ENCODE measurements around the gene GPR137C.

GRCh38 chr14:52598568-52598967, 45.9 kb downstream of the GPR137C start:
- TF ChIP-seq, protein P1, sequence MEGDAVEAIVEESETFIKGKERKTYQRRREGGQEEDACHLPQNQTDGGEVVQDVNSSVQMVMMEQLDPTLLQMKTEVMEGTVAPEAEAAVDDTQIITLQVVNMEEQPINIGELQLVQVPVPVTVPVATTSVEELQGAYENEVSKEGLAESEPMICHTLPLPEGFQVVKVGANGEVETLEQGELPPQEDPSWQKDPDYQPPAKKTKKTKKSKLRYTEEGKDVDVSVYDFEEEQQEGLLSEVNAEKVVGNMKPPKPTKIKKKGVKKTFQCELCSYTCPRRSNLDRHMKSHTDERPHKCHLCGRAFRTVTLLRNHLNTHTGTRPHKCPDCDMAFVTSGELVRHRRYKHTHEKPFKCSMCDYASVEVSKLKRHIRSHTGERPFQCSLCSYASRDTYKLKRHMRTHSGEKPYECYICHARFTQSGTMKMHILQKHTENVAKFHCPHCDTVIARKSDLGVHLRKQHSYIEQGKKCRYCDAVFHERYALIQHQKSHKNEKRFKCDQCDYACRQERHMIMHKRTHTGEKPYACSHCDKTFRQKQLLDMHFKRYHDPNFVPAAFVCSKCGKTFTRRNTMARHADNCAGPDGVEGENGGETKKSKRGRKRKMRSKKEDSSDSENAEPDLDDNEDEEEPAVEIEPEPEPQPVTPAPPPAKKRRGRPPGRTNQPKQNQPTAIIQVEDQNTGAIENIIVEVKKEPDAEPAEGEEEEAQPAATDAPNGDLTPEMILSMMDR (IDR thresholded peaks at IDR 0.05 in 4 of 5, conservative IDR thresholded peaks at IDR 0.05 in 1 of 5): no peak
- no peak for TF ChIP-seq POLR2A (IDR thresholded peaks at IDR 0.05)
